Hematopoietic multipotent progenitor cell treated with erythropoietin and hydrocortisone succinate and interleukin-3 and kit ligand, for 17 days (in vitro differentiated cells): ENCODE measurements around the gene XRN2.
"Not testable (repeated sequence)": the region's sequence is repeated elsewhere in the genome, so short reads cannot be mapped to it uniquely, and the experiment has no call there.

Source experiments
- DNase-seq: peaks from one replicate; pipeline ENCODE4 v3.0.0-alpha.2; 2015; ENCODE audit warnings: low spot score

XRN2 gene

DNA sequence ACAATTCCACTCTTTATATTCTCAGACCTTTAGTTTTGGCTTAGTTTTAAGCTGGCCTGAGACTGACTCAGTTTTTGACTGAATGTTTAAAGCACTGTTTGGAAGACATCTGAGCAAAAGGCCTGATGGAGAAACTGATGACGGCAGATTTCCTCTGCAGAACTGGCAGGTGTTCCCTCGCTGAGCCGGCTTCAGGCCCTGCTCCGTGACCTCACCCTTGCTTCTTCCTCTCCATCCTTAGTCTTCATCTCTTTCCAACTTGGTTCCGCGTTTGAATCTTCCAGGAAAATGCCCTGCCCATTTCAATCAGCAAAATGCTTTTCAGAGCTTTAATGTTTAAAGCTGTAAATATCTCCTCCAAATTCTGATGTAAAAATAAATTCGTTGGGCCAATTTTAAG lies 87.6 kb downstream of the XRN2 start:
- DNase-seq: no peak

DNA sequence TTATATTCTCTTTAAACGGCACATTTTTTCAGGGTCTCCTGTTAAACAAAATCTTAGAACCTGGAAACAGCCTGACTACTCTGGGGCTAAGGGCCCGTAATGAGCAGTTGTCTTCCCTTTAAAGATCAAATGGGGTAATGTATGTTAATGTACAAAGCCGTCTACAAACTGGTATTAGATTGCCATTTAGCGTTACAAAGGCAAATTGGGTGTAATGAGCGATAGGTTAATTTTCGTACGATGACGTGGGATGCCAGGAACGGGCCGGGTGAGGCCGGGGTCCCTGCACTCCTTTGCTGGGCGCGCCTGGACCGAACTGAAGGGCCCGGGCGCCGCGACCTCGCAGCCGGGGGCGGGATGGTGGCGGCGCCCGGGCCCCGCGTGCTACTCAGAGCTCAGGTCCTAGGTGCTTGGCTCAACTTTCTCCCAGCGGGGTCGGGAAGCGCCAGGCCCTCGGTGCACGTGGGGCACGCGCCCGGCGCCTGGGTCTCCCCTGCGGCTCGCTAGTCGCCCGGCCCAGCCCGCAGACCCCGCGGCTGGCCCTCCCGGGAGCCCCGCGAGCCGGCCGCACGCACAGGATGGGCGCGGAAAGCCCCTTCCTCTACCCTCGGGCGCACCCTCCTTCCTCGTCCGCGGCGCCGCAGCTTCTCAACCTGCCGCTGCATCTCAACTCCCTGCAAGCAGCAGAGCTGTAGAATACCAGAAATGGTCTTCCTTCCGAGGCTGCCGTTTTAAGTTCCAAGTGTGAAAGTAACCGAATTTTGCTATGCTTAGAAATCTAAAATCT lies 88.2 kb downstream of the XRN2 start:
- no peak for DNase-seq

DNA sequence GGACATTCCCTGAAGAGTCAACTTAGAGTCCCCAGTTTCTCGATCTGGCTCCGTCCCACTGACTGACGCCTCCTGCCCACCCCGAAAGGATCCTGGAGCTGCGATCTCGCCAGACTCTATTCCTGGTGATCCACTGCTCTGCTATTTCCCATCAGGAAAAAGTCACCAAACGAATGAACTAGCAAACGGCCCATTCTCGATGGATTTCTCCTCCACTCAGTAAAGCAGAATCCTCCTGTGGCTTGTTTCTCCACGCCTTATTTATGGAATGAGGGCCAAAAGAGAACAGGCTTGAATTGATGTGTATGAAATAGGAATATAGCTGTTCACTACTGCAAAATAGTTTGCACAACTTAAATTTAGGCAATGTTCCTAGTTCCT lies 88.8 kb downstream of the XRN2 start:
- DNase-seq: no peak

DNA sequence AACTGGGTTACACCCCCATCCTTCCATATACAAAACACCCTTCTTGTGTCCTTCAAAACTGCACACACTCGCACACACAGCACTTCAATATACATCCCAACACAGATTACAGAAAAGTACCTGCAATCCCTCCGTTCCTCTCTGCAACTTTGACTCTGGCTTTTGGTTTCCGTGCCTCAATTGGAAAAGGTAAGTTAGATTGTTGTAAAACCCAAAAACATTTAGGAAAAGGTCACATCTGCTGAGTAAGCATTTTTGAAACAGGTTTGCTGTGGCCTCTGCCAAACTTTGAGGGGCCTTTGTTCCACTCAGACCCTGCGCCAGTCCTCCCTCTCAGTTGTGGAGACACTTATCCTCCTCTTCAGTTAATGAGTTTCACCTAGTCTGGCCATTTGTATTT lies 90.0 kb downstream of the XRN2 start:
- DNase-seq: no peak

DNA sequence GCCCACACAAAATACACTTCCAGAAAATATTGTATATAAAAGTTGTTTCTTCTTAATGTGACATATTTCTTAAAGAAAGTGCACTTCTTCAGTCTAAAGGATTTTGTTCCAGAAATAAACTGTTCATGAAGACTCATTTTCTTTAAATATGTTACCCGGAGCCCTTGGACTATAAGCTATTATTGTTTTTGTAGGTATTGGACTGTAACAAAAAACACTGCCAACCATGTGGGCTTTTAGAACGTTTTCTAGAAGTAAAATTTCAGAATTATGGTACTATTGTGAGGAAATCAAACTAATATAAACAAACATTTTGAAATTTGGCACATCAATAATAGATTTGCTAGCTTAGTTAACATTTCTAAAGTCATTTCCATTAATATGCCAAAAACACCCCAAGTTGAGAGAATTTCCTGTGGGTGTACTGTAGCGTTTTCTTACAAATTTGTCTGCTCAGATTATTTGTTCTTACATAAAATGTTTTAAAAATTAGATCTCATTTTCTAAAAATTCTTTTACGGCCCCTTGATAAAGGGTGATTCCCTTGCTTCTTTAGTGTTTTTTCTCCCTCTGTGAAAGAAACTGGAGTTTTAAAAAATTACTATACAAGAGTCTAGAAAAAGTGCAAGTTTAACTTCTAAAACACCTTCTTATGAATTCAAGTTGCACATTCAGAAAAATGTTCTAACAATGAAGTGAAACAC lies 90.8 kb downstream of the XRN2 start:
- no peak for DNase-seq

DNA sequence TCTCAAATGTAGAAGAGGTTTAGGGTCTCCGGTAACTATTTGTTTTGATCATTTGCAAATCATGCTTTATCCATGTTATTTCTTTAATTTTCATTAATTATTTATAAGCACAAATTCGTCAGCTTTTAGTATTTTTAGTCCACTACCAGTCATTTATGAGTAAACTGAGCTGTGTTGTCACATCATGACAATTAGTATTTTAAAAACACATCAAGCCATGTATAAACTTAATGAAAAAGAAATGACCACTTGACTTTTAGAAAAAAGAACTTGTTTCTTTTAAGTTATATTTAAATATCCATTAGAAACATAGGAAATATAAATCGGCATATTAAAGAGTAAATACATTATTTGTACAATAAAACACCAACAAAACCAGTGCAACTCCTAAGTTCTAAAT lies 91.4 kb downstream of the XRN2 start:
- DNase-seq: no peak

DNA sequence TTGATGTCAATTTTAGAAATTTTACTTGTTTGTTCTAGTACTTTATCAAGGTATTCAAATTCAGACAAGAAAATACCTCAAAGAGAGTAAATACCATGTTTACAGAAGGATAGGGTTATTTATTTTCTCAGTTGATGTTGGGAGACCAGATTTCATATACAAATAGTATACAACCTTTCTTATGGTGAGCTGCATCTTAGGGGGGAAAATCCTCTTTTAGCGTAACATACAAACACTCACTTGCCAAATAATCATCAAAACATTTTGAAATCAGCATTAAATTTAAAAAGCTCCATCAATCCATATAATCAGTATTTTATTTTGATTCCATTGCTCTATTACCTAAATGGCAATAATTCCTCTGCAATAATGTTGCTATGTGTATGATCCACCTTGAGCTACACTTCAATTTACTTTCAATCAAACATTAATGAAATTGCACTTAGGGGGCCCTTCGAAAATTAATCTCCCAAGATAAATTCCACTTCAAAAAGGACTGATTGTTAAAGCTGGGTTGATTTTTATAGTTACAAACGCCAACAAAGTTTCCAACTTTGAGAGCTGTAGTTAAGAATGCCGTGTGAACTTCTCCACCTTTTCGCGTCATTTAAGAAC lies 92.0 kb downstream of the XRN2 start:
- no peak for DNase-seq

DNA sequence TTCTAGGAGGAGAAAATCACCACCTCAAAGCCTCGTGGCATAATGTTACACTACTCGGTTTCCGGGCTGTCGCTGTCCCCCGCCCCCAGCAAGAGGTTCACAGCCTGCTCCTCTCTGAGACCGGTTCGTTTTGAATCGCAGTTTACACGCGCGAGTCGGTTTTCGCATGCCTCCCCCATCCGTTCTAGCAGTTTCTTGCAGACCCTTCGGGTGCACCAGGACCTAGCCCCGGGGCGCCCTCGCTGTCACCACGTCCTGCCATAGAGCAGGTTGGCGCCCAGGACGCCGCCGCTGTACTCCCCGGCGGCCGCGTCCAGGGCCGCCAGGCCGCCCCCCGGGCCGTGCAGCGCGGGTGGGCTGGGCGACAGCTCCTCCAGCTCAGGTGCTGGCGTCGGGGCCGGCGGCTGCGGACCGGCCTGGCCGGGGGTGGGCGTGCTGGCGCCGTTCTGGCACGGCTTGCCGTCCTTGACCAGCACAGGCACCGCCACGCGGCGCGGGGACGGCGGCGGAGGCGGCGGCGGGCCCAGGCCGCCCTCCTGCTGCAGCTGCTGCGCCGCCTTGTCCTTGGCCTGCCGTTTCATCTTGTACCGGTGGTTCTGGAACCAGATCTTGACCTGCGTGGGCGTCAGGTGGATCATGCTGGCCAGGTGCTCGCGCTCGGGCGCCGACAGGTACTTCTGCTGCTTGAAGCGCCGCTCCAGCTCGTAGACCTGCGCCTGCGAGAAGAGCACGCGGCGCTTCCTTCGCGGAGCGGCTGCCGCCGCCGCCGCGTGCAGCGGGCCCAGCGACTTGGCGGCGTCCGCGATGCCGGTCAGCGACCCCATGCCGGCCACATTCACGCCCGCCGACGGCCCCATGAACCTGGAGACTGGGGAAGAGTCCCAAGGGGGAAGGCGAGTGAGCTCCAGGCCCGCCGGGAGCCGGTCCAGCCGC lies 92.8 kb downstream of the XRN2 start:
- DNase-seq: no peak

DNA sequence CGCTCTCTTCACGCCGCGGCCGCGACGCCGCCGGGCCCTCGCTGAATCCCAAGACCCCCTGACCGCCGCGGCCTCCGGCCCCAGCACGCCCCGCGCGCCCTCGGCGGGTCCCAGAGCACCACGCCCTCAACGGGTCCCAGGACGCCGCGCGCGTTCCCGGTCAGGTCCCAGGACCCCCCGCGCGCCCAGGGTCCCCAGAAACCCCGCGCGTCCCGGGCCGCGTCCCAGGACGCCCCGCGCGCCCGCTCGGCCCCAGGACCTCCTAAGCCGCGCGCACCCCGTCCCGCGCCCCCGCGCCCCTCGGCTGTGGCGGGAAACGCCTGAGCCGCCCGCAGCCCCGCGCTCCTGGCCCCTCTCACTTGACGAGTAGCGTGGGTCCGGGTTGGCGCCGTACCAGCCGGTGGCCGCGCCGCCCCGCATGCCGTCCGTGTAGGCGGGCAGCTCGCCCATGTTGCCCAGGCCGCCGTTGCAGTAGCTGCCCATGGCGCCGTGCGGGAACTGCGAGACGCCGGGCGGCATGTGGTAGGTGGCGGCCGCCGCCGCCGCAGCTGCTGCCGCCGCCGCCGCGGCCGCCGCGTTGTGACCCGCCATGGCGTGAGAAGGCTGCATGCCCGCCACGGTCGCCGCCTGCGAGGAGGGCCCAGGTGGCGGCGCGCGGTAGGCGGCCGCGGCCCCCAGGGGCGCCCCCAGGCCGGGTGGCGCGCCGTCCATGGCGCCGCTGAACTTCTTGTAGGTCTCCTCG lies 93.6 kb downstream of the XRN2 start:
- DNase-seq: no peak

DNA sequence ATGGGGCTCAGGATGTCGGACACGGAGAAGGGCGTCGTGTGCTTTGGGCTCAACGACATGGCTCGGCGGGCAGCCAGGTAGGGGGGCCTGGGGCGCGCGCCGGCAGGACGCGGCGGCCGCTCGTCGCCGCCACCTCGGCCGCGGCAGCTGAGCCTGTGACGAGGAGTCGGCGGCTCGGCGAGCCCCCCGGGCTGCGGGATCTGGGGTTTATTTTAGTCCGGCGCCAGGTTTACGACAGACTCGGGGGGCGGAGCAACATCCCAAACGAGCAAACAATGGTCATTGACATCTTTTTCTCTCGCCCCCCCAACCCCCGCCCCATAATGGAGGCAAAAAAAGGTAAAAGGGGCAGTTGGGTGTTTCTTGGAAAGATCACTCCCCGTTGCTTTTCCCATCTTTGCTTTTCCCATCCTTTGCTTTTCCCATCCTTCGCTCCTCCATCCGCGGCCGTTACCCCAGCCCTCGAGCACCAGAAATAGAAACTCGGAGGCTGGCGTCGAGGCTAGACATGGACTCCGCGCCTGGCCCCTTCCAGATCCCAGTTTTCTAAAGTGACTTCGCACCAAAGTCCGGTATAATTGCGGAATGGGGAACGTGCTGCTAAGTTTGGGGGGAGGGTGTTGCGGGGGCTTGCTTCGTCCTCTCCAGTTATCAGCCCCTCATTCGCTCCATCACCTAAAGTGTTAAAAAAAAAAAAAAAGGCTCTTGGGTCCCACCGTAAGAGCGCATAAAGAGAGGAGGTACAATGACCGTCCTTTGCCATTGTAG lies 94.4 kb downstream of the XRN2 start, which contains the start of gene NKX2-4:
Gene NKX2-4, minus strand, starts transcription at position 186 of the 768 bp plus-strand sequence. Its CDS starts 127 bp downstream, at position 59.
- no peak for DNase-seq

DNA sequence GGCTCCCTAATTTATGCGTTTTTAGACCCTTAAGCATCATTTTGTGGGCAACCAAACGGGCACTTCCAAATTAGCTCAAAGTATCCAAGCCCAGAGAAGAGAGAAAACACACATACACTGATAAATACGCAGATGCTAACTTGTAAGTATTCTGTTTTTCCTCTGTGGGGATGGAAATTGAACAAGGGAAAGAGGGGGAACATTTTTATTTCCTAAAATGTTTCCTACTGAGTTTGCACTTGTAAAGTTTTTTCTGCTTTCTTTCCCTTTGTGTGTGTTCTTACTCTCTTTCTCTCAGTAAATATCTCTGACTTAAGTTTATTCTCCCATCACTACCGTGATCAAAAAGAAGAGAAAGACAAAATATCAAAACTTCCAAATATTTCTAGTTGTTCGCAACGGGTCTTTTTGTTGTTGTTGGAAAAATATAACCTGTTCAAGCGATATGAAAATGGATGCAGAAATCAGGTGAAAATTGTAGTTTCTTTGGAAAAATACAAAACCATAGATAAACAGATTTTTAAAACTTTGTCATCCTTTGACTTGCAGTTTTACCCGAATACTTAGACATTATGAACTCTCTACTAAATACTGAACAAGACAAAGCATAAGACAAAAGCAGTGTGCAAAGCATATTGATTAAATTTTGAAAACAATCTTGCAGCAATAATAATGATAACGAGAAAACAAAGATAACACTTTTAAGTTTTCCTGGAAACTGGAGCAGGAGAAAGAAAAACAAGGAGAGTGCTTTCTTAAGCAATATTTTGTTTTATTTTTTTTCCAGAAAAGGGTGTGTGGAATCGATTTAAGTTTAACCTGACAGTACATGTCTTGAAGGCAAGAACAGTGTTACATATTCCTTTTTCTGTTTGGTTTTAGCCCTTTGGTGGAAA lies 95.2 kb downstream of the XRN2 start:
- DNase-seq: no peak

DNA sequence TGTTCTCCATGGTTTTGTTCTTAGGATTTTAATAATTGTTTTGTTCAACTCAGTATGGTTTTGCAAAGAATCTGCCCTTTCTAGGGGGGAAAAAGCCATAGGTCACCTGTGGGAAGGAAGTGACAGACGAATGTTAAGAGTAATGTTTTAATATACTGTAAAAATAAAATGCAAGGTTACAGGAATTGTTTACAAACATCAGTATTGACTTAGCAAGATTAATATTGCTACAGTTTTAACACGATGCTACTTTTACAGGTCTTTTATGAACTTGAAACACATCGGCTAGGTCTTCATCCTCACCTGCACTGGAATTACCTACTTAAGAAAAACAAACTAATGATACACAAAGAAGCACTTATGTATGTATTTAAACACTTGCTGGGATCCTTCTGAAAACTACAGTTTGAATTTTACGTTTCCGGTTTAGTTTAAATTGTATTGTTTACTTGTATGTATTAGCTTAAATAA lies 95.9 kb downstream of the XRN2 start:
- no peak for DNase-seq

DNA sequence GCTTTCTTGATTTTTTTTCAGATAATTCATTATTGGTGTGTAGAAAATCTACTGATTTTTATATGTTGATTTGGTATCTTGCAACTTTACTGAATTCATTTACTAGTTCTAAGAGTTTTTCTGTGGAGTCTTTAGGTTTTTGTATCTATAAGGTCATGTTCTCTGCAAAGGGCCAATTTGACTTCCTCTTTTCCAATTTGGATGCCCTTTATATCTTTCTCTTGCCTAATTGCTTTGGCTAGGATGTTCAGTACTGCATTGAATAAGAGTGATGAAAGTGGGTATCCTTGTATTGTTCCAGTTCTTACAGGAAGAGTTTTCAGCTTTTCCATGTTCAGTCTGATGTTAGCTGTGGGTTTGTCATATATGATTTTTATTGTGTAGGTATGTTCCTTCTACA lies 108.6 kb downstream of the XRN2 start:
- DNase-seq: no peak

DNA sequence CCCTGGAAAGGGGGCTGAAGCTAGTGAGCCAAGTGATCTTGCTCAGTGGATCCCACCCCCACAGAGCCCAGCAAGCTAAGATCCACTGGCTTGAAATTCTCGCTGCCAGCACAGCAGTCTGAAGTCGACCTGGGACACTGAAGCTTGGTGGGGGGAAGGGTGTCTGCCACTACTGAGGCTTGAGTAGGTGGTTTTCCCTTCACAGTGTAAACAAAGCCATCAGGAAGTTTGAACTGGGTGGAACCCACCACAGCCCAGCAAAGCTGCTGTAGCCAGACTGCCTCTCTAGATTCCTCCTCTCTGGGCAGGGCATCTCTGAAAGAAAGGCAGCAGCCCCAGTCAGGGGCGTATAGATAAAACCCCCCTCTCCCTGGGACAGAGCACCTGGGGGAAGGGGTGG lies 110.9 kb downstream of the XRN2 start:
- DNase-seq: not testable (repeated sequence)

DNA sequence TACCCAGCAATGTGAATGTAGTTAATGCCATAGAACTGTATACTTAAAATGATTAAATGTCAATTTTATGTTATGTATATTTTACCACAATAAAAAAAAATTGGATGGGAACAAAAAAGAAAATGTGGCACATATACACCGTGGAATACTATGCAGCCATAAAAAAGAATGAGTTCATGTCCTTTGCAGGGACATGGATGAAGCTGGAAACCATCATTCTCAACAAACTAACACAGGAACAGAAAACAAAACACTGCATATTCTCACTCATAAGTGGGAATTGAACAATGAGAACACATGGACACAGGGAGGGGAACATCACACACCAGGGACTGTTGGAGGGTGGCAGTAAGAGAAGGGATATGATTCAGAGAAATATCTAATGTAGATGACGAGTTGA lies 116.0 kb downstream of the XRN2 start:
- not testable (repeated sequence) for DNase-seq

DNA sequence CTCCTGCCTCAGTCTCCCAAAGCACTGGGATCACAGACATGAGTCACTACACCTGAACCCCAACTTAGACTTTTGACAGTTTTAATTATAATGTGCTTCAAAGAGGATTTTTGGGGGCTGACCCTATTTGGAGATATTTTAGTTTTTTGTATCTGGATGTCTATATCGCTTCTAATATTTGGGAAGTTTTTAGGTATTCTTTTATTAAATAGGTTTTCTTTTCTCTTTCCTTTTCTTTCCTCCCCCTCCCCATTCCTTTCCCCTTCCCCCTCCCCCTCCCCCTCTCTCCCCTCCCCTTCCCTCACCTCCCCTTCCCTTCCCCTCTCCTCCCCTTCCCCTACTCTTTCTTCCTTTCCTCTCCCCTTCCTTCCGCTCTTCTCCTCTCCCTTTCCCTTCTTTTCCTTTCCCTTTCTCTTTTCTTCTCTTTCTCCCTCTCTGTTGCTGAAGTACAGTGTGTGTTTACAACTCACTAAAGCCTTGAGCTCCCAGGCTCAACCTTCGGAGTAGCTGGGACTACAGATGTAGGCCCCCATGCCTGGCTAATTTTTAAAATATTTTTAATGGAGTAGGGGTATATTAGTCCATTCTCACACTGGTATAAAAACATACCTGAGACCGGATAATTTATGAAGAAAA lies 118.6 kb downstream of the XRN2 start:
- no peak for DNase-seq

DNA sequence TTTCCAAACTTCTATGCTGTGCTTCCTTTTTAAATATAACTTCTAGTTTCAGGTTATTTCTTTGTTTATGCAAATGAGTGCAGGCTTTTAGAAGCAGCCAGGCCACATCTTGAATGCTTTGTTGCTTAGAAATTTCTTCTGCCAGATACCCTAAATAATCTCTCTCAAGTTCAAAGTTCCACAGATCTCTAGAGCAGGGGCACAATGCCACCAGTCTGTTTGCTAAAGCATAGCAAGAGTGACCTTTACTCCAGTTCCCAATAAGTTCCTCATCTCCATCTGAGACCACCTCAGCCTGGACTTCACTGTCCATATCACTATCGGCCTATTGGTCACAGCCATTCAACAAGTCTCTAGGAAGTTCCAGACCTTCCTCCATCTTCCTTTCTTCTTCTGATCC lies 120.6 kb downstream of the XRN2 start:
- DNase-seq: not testable (repeated sequence)

DNA sequence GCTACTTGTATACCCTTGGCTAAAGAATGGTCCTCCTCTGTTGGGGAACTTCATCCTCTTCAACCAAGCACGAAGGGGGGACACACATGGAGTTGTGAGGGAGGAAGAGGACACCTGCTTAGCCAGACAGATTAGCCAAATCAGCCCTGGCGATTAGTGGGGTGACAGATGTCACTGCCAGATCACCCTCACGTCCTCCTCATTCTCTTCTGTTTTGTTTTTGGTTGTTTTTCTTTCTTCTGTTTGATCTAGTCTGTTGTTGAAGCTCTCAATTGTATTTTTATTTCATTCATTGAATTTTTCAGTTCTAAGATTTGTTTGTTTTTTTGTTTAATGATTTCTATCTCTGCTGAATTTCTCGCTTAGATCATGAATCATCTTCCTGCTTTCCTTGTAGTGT lies 121.7 kb downstream of the XRN2 start:
- no peak for DNase-seq

DNA sequence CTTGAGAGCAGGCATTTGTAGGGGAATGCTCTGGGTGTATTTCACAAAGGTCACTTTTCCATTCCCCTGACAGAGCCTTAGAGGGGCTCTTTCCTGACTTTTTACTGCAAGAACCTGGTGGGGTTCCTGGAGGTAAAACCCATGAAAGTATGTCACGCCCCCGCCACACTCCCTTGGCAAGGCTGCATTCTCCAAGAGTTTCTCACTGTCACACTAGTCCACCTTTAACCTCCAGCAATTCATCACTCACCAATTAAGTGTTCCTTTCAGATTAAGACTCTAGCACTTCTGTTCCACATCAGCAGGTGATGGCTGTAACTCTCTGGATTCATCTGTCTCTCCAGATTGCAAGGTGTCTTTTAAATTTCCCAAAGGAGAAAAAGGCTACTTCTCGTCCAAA lies 126.9 kb downstream of the XRN2 start:
- no peak for DNase-seq
